PFSK-1 (cell line): ENCODE results near the gene FLCN.

Experiments
- FOXP2 ChIP-seq: optimal IDR thresholded peaks from 2 replicates; pipeline ENCODE3; 2011; ENCODE audit warnings: borderline replicate concordance, control low read depth, inconsistent platforms; ENCODE audit not compliant: insufficient read depth; ENCODE audit errors: extremely low read length, extremely low read depth
- POLR2AphosphoS5 ChIP-seq: IDR thresholded peaks from 2 replicates; pipeline ENCODE4 v1.6.1; 2012; ENCODE audit warnings: low read depth, mild to moderate bottlenecking, control low read depth, low read length, moderate library complexity
- SIN3A ChIP-seq: IDR thresholded peaks from 2 replicates; pipeline ENCODE4 v1.6.1; 2012; ENCODE audit warnings: mild to moderate bottlenecking, low read length, moderate library complexity, borderline replicate concordance; ENCODE audit not compliant: insufficient read depth
- TAF1 ChIP-seq: IDR thresholded peaks from 2 replicates; pipeline ENCODE4 v1.6.1; 2012; ENCODE audit warnings: low read length, control low read depth, borderline replicate concordance; ENCODE audit not compliant: insufficient read depth
- TF ChIP-seq, protein P1 (sequence below), 2 experiments: IDR thresholded peaks; 2 replicates each; pipeline versions ENCODE4 v1.6.1 to v1.8.0; 2011 to 2012; ENCODE audit warnings: low read depth in 2 of 2, low read length in 2 of 2, control low read depth in 1 of 2, inconsistent platforms in 1 of 2, mild to moderate bottlenecking in 1 of 2, moderate library complexity in 1 of 2; ENCODE audit not compliant: insufficient read depth in 1 of 2

DNA sequence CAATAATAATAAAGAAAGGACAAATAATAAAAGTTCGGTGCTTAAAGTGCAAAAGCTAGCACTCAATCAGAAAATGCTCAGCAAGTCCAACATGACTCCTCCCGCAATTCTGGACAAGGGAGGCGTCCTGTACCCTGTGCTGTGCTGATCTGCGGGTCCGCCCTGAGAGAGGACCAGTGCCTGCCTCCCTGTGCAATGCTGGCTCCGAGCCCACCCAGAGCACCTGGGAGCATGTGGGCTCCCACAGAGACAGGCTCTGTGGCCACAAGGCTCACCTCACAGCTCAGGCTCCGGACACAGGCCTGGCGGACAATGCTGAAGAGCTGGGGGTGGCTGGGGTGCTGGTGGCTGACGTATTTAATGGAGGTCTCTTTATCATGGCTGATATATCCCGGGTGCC is 11.1 kb downstream of the FLCN start:
- TF ChIP-seq, protein P1, sequence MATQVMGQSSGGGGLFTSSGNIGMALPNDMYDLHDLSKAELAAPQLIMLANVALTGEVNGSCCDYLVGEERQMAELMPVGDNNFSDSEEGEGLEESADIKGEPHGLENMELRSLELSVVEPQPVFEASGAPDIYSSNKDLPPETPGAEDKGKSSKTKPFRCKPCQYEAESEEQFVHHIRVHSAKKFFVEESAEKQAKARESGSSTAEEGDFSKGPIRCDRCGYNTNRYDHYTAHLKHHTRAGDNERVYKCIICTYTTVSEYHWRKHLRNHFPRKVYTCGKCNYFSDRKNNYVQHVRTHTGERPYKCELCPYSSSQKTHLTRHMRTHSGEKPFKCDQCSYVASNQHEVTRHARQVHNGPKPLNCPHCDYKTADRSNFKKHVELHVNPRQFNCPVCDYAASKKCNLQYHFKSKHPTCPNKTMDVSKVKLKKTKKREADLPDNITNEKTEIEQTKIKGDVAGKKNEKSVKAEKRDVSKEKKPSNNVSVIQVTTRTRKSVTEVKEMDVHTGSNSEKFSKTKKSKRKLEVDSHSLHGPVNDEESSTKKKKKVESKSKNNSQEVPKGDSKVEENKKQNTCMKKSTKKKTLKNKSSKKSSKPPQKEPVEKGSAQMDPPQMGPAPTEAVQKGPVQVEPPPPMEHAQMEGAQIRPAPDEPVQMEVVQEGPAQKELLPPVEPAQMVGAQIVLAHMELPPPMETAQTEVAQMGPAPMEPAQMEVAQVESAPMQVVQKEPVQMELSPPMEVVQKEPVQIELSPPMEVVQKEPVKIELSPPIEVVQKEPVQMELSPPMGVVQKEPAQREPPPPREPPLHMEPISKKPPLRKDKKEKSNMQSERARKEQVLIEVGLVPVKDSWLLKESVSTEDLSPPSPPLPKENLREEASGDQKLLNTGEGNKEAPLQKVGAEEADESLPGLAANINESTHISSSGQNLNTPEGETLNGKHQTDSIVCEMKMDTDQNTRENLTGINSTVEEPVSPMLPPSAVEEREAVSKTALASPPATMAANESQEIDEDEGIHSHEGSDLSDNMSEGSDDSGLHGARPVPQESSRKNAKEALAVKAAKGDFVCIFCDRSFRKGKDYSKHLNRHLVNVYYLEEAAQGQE (IDR thresholded peaks at IDR 0.05; ENCODE audit: insufficient read depth in 1 of 2, low read depth in 2 of 2, low read length in 2 of 2), result no peak
- TF ChIP-seq POLR2AphosphoS5, result no peak
- TF ChIP-seq TAF1, result no peak
- no peak for TF ChIP-seq SIN3A
- TF ChIP-seq FOXP2, result no peak
